ENCODE data around the gene FMR1NB.

DNA sequence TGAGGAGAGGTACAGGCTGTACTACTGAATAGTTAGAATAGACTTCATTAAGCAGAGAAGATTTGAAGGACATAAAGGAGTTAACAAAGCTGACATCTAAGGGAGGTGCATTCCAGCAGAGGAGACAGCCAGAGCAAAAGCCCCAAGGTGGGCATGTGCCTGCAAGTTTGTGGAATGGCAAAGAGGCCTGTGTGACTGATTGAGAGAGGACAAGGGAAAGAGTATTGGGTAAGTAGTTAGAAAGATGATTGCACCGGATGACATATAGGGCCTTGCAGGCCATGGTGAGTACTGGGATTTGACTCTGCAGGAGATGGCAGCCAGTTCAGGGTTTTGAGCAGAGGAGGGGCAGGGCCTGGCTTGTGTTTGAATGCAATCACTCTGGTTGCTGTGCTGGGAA lies 55.9 kb downstream of the FMR1NB start:
- no peak for TF ChIP-seq EZH2 (IDR thresholded peaks at IDR 0.05; ENCODE audit: borderline replicate concordance, low read depth, low read length, severe bottlenecking)
- TF ChIP-seq, protein P1, sequence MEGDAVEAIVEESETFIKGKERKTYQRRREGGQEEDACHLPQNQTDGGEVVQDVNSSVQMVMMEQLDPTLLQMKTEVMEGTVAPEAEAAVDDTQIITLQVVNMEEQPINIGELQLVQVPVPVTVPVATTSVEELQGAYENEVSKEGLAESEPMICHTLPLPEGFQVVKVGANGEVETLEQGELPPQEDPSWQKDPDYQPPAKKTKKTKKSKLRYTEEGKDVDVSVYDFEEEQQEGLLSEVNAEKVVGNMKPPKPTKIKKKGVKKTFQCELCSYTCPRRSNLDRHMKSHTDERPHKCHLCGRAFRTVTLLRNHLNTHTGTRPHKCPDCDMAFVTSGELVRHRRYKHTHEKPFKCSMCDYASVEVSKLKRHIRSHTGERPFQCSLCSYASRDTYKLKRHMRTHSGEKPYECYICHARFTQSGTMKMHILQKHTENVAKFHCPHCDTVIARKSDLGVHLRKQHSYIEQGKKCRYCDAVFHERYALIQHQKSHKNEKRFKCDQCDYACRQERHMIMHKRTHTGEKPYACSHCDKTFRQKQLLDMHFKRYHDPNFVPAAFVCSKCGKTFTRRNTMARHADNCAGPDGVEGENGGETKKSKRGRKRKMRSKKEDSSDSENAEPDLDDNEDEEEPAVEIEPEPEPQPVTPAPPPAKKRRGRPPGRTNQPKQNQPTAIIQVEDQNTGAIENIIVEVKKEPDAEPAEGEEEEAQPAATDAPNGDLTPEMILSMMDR (IDR thresholded peaks at IDR 0.05; ENCODE audit: borderline replicate concordance, extremely low read depth, low read length, poor library complexity, severe bottlenecking), result no peak
